HG02970 (cell line): ENCODE measurements around the gene RBMS3.
"Not testable (repeated sequence)": the region's sequence is repeated elsewhere in the genome, so short reads cannot be mapped to it uniquely, and the experiment has no call there.

Experiments used
- ATAC-seq: cut with Tn5 transposase; IDR thresholded peaks from one replicate; pipeline ENCODE4 v1.9.1; 2021; ENCODE audit warnings: mild to moderate bottlenecking, moderate library complexity, moderate number of reproducible peaks; ENCODE audit not compliant: unreplicated experiment, low FRiP score

The RBMS3 gene

GRCh38 chr3:29280404-29281093 lies at the start of gene RBMS3:
TSS of gene RBMS3 (plus strand) at chr3:29281071.
- no peak for ATAC-seq

GRCh38 chr3:29233126-29233525 lies 47.7 kb upstream of the RBMS3 start:
- not testable (repeated sequence) for ATAC-seq

- no peak for ATAC-seq
Measured at GRCh38 chr3:29236146-29236840, 44.6 kb upstream of the RBMS3 start.

GRCh38 chr3:29239376-29239775 lies 41.5 kb upstream of the RBMS3 start:
- ATAC-seq = no peak

GRCh38 chr3:29240248-29240647 lies 40.6 kb upstream of the RBMS3 start:
- ATAC-seq = no peak

GRCh38 chr3:29240887-29241286 lies 40.0 kb upstream of the RBMS3 start:
- no peak for ATAC-seq

- no peak for ATAC-seq
Measured at GRCh38 chr3:29241855-29242254, 39.0 kb upstream of the RBMS3 start.

- ATAC-seq = no peak
Measured at GRCh38 chr3:29242296-29242695, 38.6 kb upstream of the RBMS3 start.

- ATAC-seq = no peak
Measured at GRCh38 chr3:29245441-29245840, 35.4 kb upstream of the RBMS3 start.

- ATAC-seq = no peak
Measured at GRCh38 chr3:29247088-29247745, 33.7 kb upstream of the RBMS3 start.

- ATAC-seq = no peak
Measured at GRCh38 chr3:29249829-29250345, 31.0 kb upstream of the RBMS3 start.

- no peak for ATAC-seq
Measured at GRCh38 chr3:29255854-29256696, 24.8 kb upstream of the RBMS3 start.

- no peak for ATAC-seq
Measured at GRCh38 chr3:29258161-29258560, 22.7 kb upstream of the RBMS3 start.

GRCh38 chr3:29261119-29261518 lies 19.8 kb upstream of the RBMS3 start:
- ATAC-seq = no peak

- ATAC-seq = no peak
Measured at GRCh38 chr3:29263476-29263875, 17.4 kb upstream of the RBMS3 start.

- no peak for ATAC-seq
Measured at GRCh38 chr3:29265509-29266072, 15.3 kb upstream of the RBMS3 start.

GRCh38 chr3:29267226-29267625 lies 13.6 kb upstream of the RBMS3 start:
- ATAC-seq = no peak

- ATAC-seq = no peak
Measured at GRCh38 chr3:29268651-29269050, 12.2 kb upstream of the RBMS3 start.

- no peak for ATAC-seq
Measured at GRCh38 chr3:29270752-29271151, 10.1 kb upstream of the RBMS3 start.

GRCh38 chr3:29271475-29271874 lies 9.4 kb upstream of the RBMS3 start:
- ATAC-seq = no peak
